GM18909 (cell line): ENCODE data around the gene CLIC4.
A peak's percentile ranks its signal among the peaks of the same experiment; 100 is the strongest.
"Not testable (repeated sequence)": the region's sequence is repeated elsewhere in the genome, so short reads cannot be mapped to it uniquely, and the experiment has no call there.

Source experiments
- ATAC-seq: cut with Tn5 transposase; IDR thresholded peaks from one replicate; pipeline ENCODE4 v1.9.1; 2021; ENCODE audit warnings: mild to moderate bottlenecking; ENCODE audit not compliant: unreplicated experiment, poor library complexity

CLIC4 gene

GRCh38 chr1:24743404-24744211 lies 1.6 kb upstream of the CLIC4 start:
- ATAC-seq: no peak

GRCh38 chr1:24745711-24746413 lies 615 bp downstream of the CLIC4 start:
- ATAC-seq: peak; percentile 12

GRCh38 chr1:24748191-24749121 lies 3.2 kb downstream of the CLIC4 start:
- ATAC-seq: no peak

GRCh38 chr1:24749252-24749651 lies 4.0 kb downstream of the CLIC4 start:
- no peak for ATAC-seq

- ATAC-seq: no peak
These were observed 4.6 kb downstream of the CLIC4 start for GRCh38 chr1:24749886-24750285.

GRCh38 chr1:24751833-24752232 lies 6.6 kb downstream of the CLIC4 start:
- ATAC-seq: no peak

GRCh38 chr1:24752305-24752704 lies 7.1 kb downstream of the CLIC4 start:
- ATAC-seq: no peak

- no peak for ATAC-seq
These were observed 9.0 kb downstream of the CLIC4 start for GRCh38 chr1:24754229-24754628.

- not testable (repeated sequence) for ATAC-seq
These were observed 10.1 kb downstream of the CLIC4 start for GRCh38 chr1:24755323-24755722.

- ATAC-seq: no peak
These were observed 11.1 kb downstream of the CLIC4 start for GRCh38 chr1:24756395-24756794.

GRCh38 chr1:24759492-24759891 lies 14.2 kb downstream of the CLIC4 start:
- ATAC-seq: no peak

- no peak for ATAC-seq
These were observed 16.3 kb downstream of the CLIC4 start for GRCh38 chr1:24761582-24761981.

- ATAC-seq: no peak
These were observed 17.0 kb downstream of the CLIC4 start for GRCh38 chr1:24762133-24762676.

GRCh38 chr1:24763671-24764070 lies 18.4 kb downstream of the CLIC4 start:
- ATAC-seq: no peak

GRCh38 chr1:24764439-24764838 lies 19.2 kb downstream of the CLIC4 start:
- ATAC-seq: no peak

GRCh38 chr1:24764848-24765247 lies 19.6 kb downstream of the CLIC4 start:
- no peak for ATAC-seq

- ATAC-seq: no peak
These were observed 20.2 kb downstream of the CLIC4 start for GRCh38 chr1:24765308-24765988.

- no peak for ATAC-seq
These were observed 22.1 kb downstream of the CLIC4 start for GRCh38 chr1:24767351-24767750.

GRCh38 chr1:24768873-24769605 lies 23.8 kb downstream of the CLIC4 start:
- no peak for ATAC-seq
